K562 (cell line): Measurements from ENCODE around the gene PLOD1. TPM values are rescaled to one million over a fixed set of nuclear protein-coding genes. Genes with fewer than 3 reads are reported as not detected.
"Not testable (repeated sequence)": the region's sequence is repeated elsewhere in the genome, so short reads cannot be mapped to it uniquely, and the experiment has no call there.

Experiments used
- ATAC-seq: fragments of 200-7000 bp; cut with Tn5 transposase; 3 replicates; pipeline ENCODE4 v1.9.1; 2020; ENCODE audit warnings: moderate library complexity
- BruUV-seq: library from RNA; stranded (reverse); fragments of 400-500 nt; replicated peaks from 2 replicates; lab custom pipeline; 2021; lab: Mats Ljungman, UMichigan
- CTCF ChIA-PET: fragments of 300-600 bp; formaldehyde crosslinking; extraction: SDS; loops from one replicate; lab custom pipeline; 2021; ENCODE audit warnings: low intra/inter-chr PET ratio; lab: Yijun Ruan, JAX
- POLR2A ChIA-PET: fragments of 300-600, 350-650 bp; sonication (Branson Sonifier 250); formaldehyde crosslinking; extraction: SDS; loops from one replicate; lab custom pipeline; 2021; ENCODE audit warnings: antibody characterized with exemption, inconsistent platforms; lab: Yijun Ruan, JAX
- DNase-seq, 4 experiments: peaks; one replicate each; pipeline versions ENCODE4 v3.0.0 to v3.0.0-alpha.2; 2011 to 2018; ENCODE audit warnings: low spot score in 3 of 4, mixed read lengths in 3 of 4; ENCODE audit errors: extremely low read depth in 1 of 4
- FAIRE-seq: peaks from 2 replicates; lab custom pipeline; 2011; peaks lifted over from hg19 to GRCh38; lab: Jason Lieb, UNC
- H2AFZ ChIP-seq: 2 replicates; pipeline ENCODE4 v1.6.0; 2011; ENCODE audit warnings: low read depth, low read length, control low read depth, inconsistent platforms
- H3K27ac ChIP-seq: fragments of 200-600 bp; 3 replicates; pipeline ENCODE4 v1.8.0; 2011; ENCODE audit warnings: low read depth, mild to moderate bottlenecking, control low read depth, inconsistent platforms, low read length, moderate library complexity, mixed read lengths; ENCODE audit errors: extremely low read depth
- H3K27me3 ChIP-seq, 2 experiments: fragments of 300-600 bp in 1 of 2; 2 replicates in 1 of 2; 3 replicates in 1 of 2; pipeline versions ENCODE4 v1.6.0 to v1.8.0; 2011; ENCODE audit warnings: inconsistent platforms in 2 of 2, low read length in 2 of 2, mild to moderate bottlenecking in 1 of 2, mixed read lengths in 1 of 2, moderate library complexity in 1 of 2; ENCODE audit not compliant: control insufficient read depth in 2 of 2, insufficient read depth in 2 of 2
- H3K36me3 ChIP-seq: fragments of 300-600 bp; 3 replicates; pipeline ENCODE4 v1.8.0; 2011; ENCODE audit warnings: mild to moderate bottlenecking, low read length, inconsistent platforms; ENCODE audit not compliant: control insufficient read depth, insufficient read depth
- H3K4me1 ChIP-seq, 2 experiments: fragments of 200-600 bp in 1 of 2; replicated peaks in 1 of 2; 2 replicates in 1 of 2; 3 replicates in 1 of 2; pipeline versions ENCODE4 v1.5.1 to v1.8.0; 2011; ENCODE audit warnings: inconsistent platforms in 2 of 2, low read length in 2 of 2, mild to moderate bottlenecking in 1 of 2, mixed read lengths in 1 of 2, moderate library complexity in 1 of 2; ENCODE audit not compliant: control insufficient read depth in 2 of 2, insufficient read depth in 2 of 2
- H3K4me2 ChIP-seq: 2 replicates; pipeline ENCODE4 v1.6.1; 2011; ENCODE audit warnings: low read length, control low read depth, inconsistent platforms, mixed read lengths; ENCODE audit not compliant: insufficient read depth
- H3K4me3 ChIP-seq: fragments of 200-600 bp; sonication (generic), shearing (Covaris generic); 2 replicates; pipeline ENCODE4 v1.5.1; 2016; ENCODE audit warnings: control low read depth, inconsistent platforms
- H3K79me2 ChIP-seq: fragments of 200-600 bp; 3 replicates; pipeline ENCODE4 v1.8.0; 2011; ENCODE audit warnings: low read length, inconsistent platforms; ENCODE audit not compliant: control insufficient read depth, insufficient read depth
- H3K9ac ChIP-seq, 2 experiments: 2 replicates each; pipeline versions ENCODE4 v1.6.0 to v1.6.1; 2011; ENCODE audit warnings: low read depth in 2 of 2, low read length in 2 of 2, control low read depth in 1 of 2, inconsistent platforms in 1 of 2, mild to moderate bottlenecking in 1 of 2, mixed read lengths in 1 of 2; ENCODE audit not compliant: insufficient read depth in 1 of 2
- H3K9me1 ChIP-seq: one replicate; pipeline ENCODE4 v1.6.0; 2011; ENCODE audit warnings: inconsistent platforms, mild to moderate bottlenecking, low read length, moderate library complexity; ENCODE audit not compliant: control insufficient read depth, insufficient read depth
- H3K9me3 ChIP-seq: replicated peaks from 2 replicates; pipeline ENCODE4 v1.5.1; 2011; ENCODE audit warnings: low read depth, low read length, inconsistent platforms; ENCODE audit not compliant: control insufficient read depth, insufficient read depth
- H4K20me1 ChIP-seq: replicated peaks from 2 replicates; pipeline ENCODE4 v1.6.1; 2011; ENCODE audit warnings: low read length, inconsistent platforms, mixed read lengths; ENCODE audit not compliant: control insufficient read depth, insufficient read depth
- CREBBP ChIP-seq: IDR thresholded peaks from one replicate; pipeline ENCODE4 v1.6.1; 2012; ENCODE audit warnings: low read depth, mild to moderate bottlenecking, control low read depth, inconsistent platforms, low read length
- JUNB ChIP-seq: fragments of 450-650 bp; formaldehyde crosslinking; conservative IDR thresholded peaks from 2 replicates; pipeline ENCODE4 v1.4.0; 2020; ENCODE audit warnings: mild to moderate bottlenecking
- SIRT6 ChIP-seq: IDR thresholded peaks from one replicate; pipeline ENCODE4 v1.6.1; 2012; ENCODE audit warnings: low read depth, mild to moderate bottlenecking, control low read depth, inconsistent platforms, low read length, moderate library complexity
- SRSF9 ChIP-seq: fragments of 200-400 bp; formaldehyde crosslinking; IDR thresholded peaks from 2 replicates; pipeline ENCODE4 v1.6.1; 2017; ENCODE audit warnings: low read depth, low read length, borderline replicate concordance
- TSHZ1 ChIP-seq: fragments of 250-450 bp; sonication (Bioruptor Pico); IDR thresholded peaks from 2 replicates; pipeline ENCODE4 v1.4.0; 2020; ENCODE audit warnings: mild to moderate bottlenecking, moderate library complexity
- ZHX1 ChIP-seq: fragments of 150-350 bp; conservative IDR thresholded peaks from 2 replicates; pipeline ENCODE4 v1.6.1; 2014; ENCODE audit warnings: low read length
- ZNF561 ChIP-seq: fragments of 450-650 bp; formaldehyde crosslinking; conservative IDR thresholded peaks from 2 replicates; pipeline ENCODE4 v1.4.0; 2020; ENCODE audit warnings: mild to moderate bottlenecking, moderate library complexity
- WGBS: fragments of 100-300 bp; shearing (Covaris generic); methylation state at CpG from one replicate; pipeline ENCODE4 v1.1.6; 2016; ENCODE audit warnings: low coverage, mixed read lengths; ENCODE audit not compliant: insufficient coverage; ENCODE audit errors: missing lambda C conversion rate; 5-methylcytosine and 5-hydroxymethylcytosine counted together
- in situ Hi-C: fragments of 300-500 bp; cut with MboI; formaldehyde crosslinking; loops from 4 replicates; pipeline ENCODE4 v1.15.0; 2018; ENCODE audit warnings: inconsistent platforms, mixed read lengths
- intact Hi-C: fragments of 100-400 bp; cut with micrococcal nuclease; formaldehyde crosslinking; loops from 2 replicates; pipeline ENCODE4 v1.14.2; 2022
- polyA plus RNA-seq, 8 experiments: library from polyadenylated mRNA; depleted of rRNA in 4 of 8; stranded (reverse) in 5 of 8; unstranded in 3 of 8; fragments of >200 nt; fragmentation: Nextera tagmentation in 2 of 8; fragmentation: Illumina TruSeq in 1 of 8; extraction: Ambion mirVana in 2 of 8; extraction: Trizol in 1 of 8; gene quantifications; 2 replicates each; pipeline versions ENCODE4 v1.2.1 to v1.2.3, GENCODE V29; 2011 to 2014; ENCODE audit warnings: inconsistent platforms in 1 of 8, missing spikeins in 1 of 8
- total RNA-seq, 7 experiments: library from RNA; depleted of rRNA in 6 of 7; stranded (reverse); fragments of >200 nt in 6 of 7; fragmentation: Illumina TruSeq in 2 of 7; extraction: Trizol in 2 of 7; gene quantifications; 2 replicates each; pipeline versions ENCODE4 v1.2.1 to v1.2.3, GENCODE V29; 2011 to 2021; ENCODE audit warnings: low replicate concordance in 1 of 7

Gene PLOD1
- total and polyA plus RNA-seq, 9 of the 15 experiments (the other 6 are each of a cell fraction or from before 2014, with no cell fraction given), result 16.6 to 90.8 (median 52.7) TPM

GRCh38 chr1:11894501-11894900 lies 40.0 kb upstream of the PLOD1 start:
- H3K9me1 ChIP-seq, ATAC-seq, H2AFZ ChIP-seq, H3K9me3 ChIP-seq, in situ Hi-C loops, BruUV-seq, DNase-seq, FAIRE-seq, H3K79me2 ChIP-seq, H3K4me3 ChIP-seq, H3K36me3 ChIP-seq, H3K4me2 ChIP-seq, H3K27ac ChIP-seq, H4K20me1 ChIP-seq, H3K9ac ChIP-seq: not testable (repeated sequence)
- Histone ChIP-seq H3K4me1 (peaks cover 6 to 24% of the 10 kb centered on the region in 2 experiments; a peak in 4 of 5 replicates), H3K27me3 (peaks cover 14 to 15% of the 10 kb centered on the region in 2 experiments)
- POLR2A ChIA-PET, result interaction anchor here (1.0 to 7.8 kb wide), 2 partner anchors 14 to 53 kb away, joined by 4 to 93 read pairs; no protein-coding TSS in a partner anchor
- peak; percentile 21 for TF ChIP-seq CREBBP
- intact Hi-C loops, result loop anchor here (1.0 to 2.0 kb wide), 3 partner anchors 30 to 56 kb away; no protein-coding TSS in a partner anchor
- CTCF ChIA-PET, result interaction anchor here (0.6 to 6.9 kb wide), 7 partner anchors 13 to 228 kb away, joined by 3 to 93 read pairs (median 4); no protein-coding TSS in a partner anchor
- WGBS, result no CpG with 5 or more reads among the region's 1 CpG

GRCh38 chr1:11898086-11898785 lies 36.3 kb upstream of the PLOD1 start:
- BruUV-seq, result no TSS peak
- DNase-seq, result no peak
- CTCF ChIA-PET, result interaction anchor here (0.6 kb wide), 1 partner anchor 70 kb away, joined by 4 read pairs; no protein-coding TSS in a partner anchor
- Histone ChIP-seq H3K27me3 (peaks cover 15 to 16% of the 10 kb centered on the region in 2 experiments), H3K4me3 (no peak overlapping the region), H3K4me1 (peaks cover 6 to 13% of the 10 kb centered on the region in 2 experiments; a peak in 4 of 5 replicates), H3K4me2 (no peak overlapping the region), H3K27ac (no peak overlapping the region), H4K20me1 (no peaks in the 10 kb centered on the region), H3K36me3 (no peaks in the 10 kb centered on the region), H3K9me1 (no peaks in the 10 kb centered on the region), H3K9me3 (no peaks in the 10 kb centered on the region), H3K9ac (no peak overlapping the region), H3K79me2 (no peaks in the 10 kb centered on the region), H2AFZ (no peak overlapping the region)
- WGBS, result 32% methylated on average over 28 of the region's 38 CpGs
- POLR2A ChIA-PET, result interaction anchor here (1.0 to 7.8 kb wide), 5 partner anchors 10 to 62 kb away, joined by 3 to 93 read pairs (median 6); no protein-coding TSS in a partner anchor
- no peak for FAIRE-seq
- no peak for ATAC-seq
- in situ Hi-C loops, result loop anchor here (5.0 kb wide), 1 partner anchor 56 kb away; no protein-coding TSS in a partner anchor
- intact Hi-C loops, result no loop called here
- TF ChIP-seq JUNB (no peak), TSHZ1 (CRISPR knock-in tag) (no peak), SIRT6 (no peak), ZHX1 (no peak), ZNF561 (CRISPR knock-in tag) (no peak), SRSF9 (no peak)
